K562 (cell line): ENCODE data around the gene UBL3. TPM values are rescaled to one million over a fixed set of nuclear protein-coding genes. Genes with fewer than 3 reads are reported as not detected.

ENCODE experiments used
- ATAC-seq: fragments of 200-7000 bp; cut with Tn5 transposase; 3 replicates; pipeline ENCODE4 v1.9.1; 2020; ENCODE audit warnings: moderate library complexity
- BruUV-seq: library from RNA; stranded (reverse); fragments of 400-500 nt; replicated peaks from 2 replicates; lab custom pipeline; 2021; lab: Mats Ljungman, UMichigan
- CTCF ChIA-PET: fragments of 300-600 bp; formaldehyde crosslinking; extraction: SDS; loops from one replicate; lab custom pipeline; 2021; ENCODE audit warnings: low intra/inter-chr PET ratio; lab: Yijun Ruan, JAX
- POLR2A ChIA-PET: fragments of 300-600, 350-650 bp; sonication (Branson Sonifier 250); formaldehyde crosslinking; extraction: SDS; loops from one replicate; lab custom pipeline; 2021; ENCODE audit warnings: antibody characterized with exemption, inconsistent platforms; lab: Yijun Ruan, JAX
- DNase-seq, 4 experiments: peaks; one replicate each; pipeline versions ENCODE4 v3.0.0 to v3.0.0-alpha.2; 2011 to 2018; ENCODE audit warnings: low spot score in 3 of 4, mixed read lengths in 3 of 4; ENCODE audit errors: extremely low read depth in 1 of 4
- FAIRE-seq: peaks from 2 replicates; lab custom pipeline; 2011; peaks lifted over from hg19 to GRCh38; lab: Jason Lieb, UNC
- H2AFZ ChIP-seq: 2 replicates; pipeline ENCODE4 v1.6.0; 2011; ENCODE audit warnings: low read depth, low read length, control low read depth, inconsistent platforms
- H3K27ac ChIP-seq: fragments of 200-600 bp; 3 replicates; pipeline ENCODE4 v1.8.0; 2011; ENCODE audit warnings: low read depth, mild to moderate bottlenecking, control low read depth, inconsistent platforms, low read length, moderate library complexity, mixed read lengths; ENCODE audit errors: extremely low read depth
- H3K27me3 ChIP-seq, 2 experiments: fragments of 300-600 bp in 1 of 2; 2 replicates in 1 of 2; 3 replicates in 1 of 2; pipeline versions ENCODE4 v1.6.0 to v1.8.0; 2011; ENCODE audit warnings: inconsistent platforms in 2 of 2, low read length in 2 of 2, mild to moderate bottlenecking in 1 of 2, mixed read lengths in 1 of 2, moderate library complexity in 1 of 2; ENCODE audit not compliant: control insufficient read depth in 2 of 2, insufficient read depth in 2 of 2
- H3K36me3 ChIP-seq: fragments of 300-600 bp; 3 replicates; pipeline ENCODE4 v1.8.0; 2011; ENCODE audit warnings: mild to moderate bottlenecking, low read length, inconsistent platforms; ENCODE audit not compliant: control insufficient read depth, insufficient read depth
- H3K4me1 ChIP-seq, 2 experiments: fragments of 200-600 bp in 1 of 2; replicated peaks in 1 of 2; 2 replicates in 1 of 2; 3 replicates in 1 of 2; pipeline versions ENCODE4 v1.5.1 to v1.8.0; 2011; ENCODE audit warnings: inconsistent platforms in 2 of 2, low read length in 2 of 2, mild to moderate bottlenecking in 1 of 2, mixed read lengths in 1 of 2, moderate library complexity in 1 of 2; ENCODE audit not compliant: control insufficient read depth in 2 of 2, insufficient read depth in 2 of 2
- H3K4me2 ChIP-seq: 2 replicates; pipeline ENCODE4 v1.6.1; 2011; ENCODE audit warnings: low read length, control low read depth, inconsistent platforms, mixed read lengths; ENCODE audit not compliant: insufficient read depth
- H3K4me3 ChIP-seq: fragments of 200-600 bp; sonication (generic), shearing (Covaris generic); 2 replicates; pipeline ENCODE4 v1.5.1; 2016; ENCODE audit warnings: control low read depth, inconsistent platforms
- H3K79me2 ChIP-seq: fragments of 200-600 bp; 3 replicates; pipeline ENCODE4 v1.8.0; 2011; ENCODE audit warnings: low read length, inconsistent platforms; ENCODE audit not compliant: control insufficient read depth, insufficient read depth
- H3K9ac ChIP-seq, 2 experiments: 2 replicates each; pipeline versions ENCODE4 v1.6.0 to v1.6.1; 2011; ENCODE audit warnings: low read depth in 2 of 2, low read length in 2 of 2, control low read depth in 1 of 2, inconsistent platforms in 1 of 2, mild to moderate bottlenecking in 1 of 2, mixed read lengths in 1 of 2; ENCODE audit not compliant: insufficient read depth in 1 of 2
- H3K9me1 ChIP-seq: one replicate; pipeline ENCODE4 v1.6.0; 2011; ENCODE audit warnings: inconsistent platforms, mild to moderate bottlenecking, low read length, moderate library complexity; ENCODE audit not compliant: control insufficient read depth, insufficient read depth
- H3K9me3 ChIP-seq: replicated peaks from 2 replicates; pipeline ENCODE4 v1.5.1; 2011; ENCODE audit warnings: low read depth, low read length, inconsistent platforms; ENCODE audit not compliant: control insufficient read depth, insufficient read depth
- H4K20me1 ChIP-seq: replicated peaks from 2 replicates; pipeline ENCODE4 v1.6.1; 2011; ENCODE audit warnings: low read length, inconsistent platforms, mixed read lengths; ENCODE audit not compliant: control insufficient read depth, insufficient read depth
- BCL6 ChIP-seq: fragments of 250-450 bp; sonication (Bioruptor Pico); IDR thresholded peaks from 2 replicates; pipeline ENCODE4 v1.4.0; 2020
- BMI1 ChIP-seq: fragments of 150-350 bp; IDR thresholded peaks from 2 replicates; pipeline ENCODE4 v1.6.1; 2014; ENCODE audit warnings: low read length
- DMBX1 ChIP-seq: fragments of 250-450 bp; sonication (Bioruptor Pico); IDR thresholded peaks from 2 replicates; pipeline ENCODE4 v1.8.0; 2022; ENCODE audit warnings: inconsistent platforms, mild to moderate bottlenecking, moderate library complexity, borderline replicate concordance
- HMG20A ChIP-seq: fragments of 450-650 bp; formaldehyde crosslinking; conservative IDR thresholded peaks from 2 replicates; pipeline ENCODE4 v1.4.0; 2020; ENCODE audit warnings: mild to moderate bottlenecking, mixed read lengths
- KLF16 ChIP-seq: IDR thresholded peaks from 2 replicates; pipeline ENCODE4 v1.6.1; 2016; ENCODE audit warnings: antibody characterized with exemption
- SUPT5H ChIP-seq: fragments of 450-650 bp; IDR thresholded peaks from 2 replicates; pipeline ENCODE4 v1.6.1; 2016
- ZNF280B ChIP-seq: fragments of 250-450 bp; sonication (Bioruptor Pico); IDR thresholded peaks from 2 replicates; pipeline ENCODE4 v1.5.1; 2021; ENCODE audit warnings: mild to moderate bottlenecking
- ZNF655 ChIP-seq: fragments of 250-450 bp; sonication (Bioruptor Pico); IDR thresholded peaks from 2 replicates; pipeline ENCODE4 v1.5.0; 2021
- WGBS: fragments of 100-300 bp; shearing (Covaris generic); methylation state at CpG from one replicate; pipeline ENCODE4 v1.1.6; 2016; ENCODE audit warnings: low coverage, mixed read lengths; ENCODE audit not compliant: insufficient coverage; ENCODE audit errors: missing lambda C conversion rate; 5-methylcytosine and 5-hydroxymethylcytosine counted together
- in situ Hi-C: fragments of 300-500 bp; cut with MboI; formaldehyde crosslinking; loops from 4 replicates; pipeline ENCODE4 v1.15.0; 2018; ENCODE audit warnings: inconsistent platforms, mixed read lengths
- intact Hi-C: fragments of 100-400 bp; cut with micrococcal nuclease; formaldehyde crosslinking; loops from 2 replicates; pipeline ENCODE4 v1.14.2; 2022
- polyA plus RNA-seq, 8 experiments: library from polyadenylated mRNA; depleted of rRNA in 4 of 8; stranded (reverse) in 5 of 8; unstranded in 3 of 8; fragments of >200 nt; fragmentation: Nextera tagmentation in 2 of 8; fragmentation: Illumina TruSeq in 1 of 8; extraction: Ambion mirVana in 2 of 8; extraction: Trizol in 1 of 8; gene quantifications; 2 replicates each; pipeline versions ENCODE4 v1.2.1 to v1.2.3, GENCODE V29; 2011 to 2014; ENCODE audit warnings: inconsistent platforms in 1 of 8, missing spikeins in 1 of 8
- total RNA-seq, 7 experiments: library from RNA; depleted of rRNA in 6 of 7; stranded (reverse); fragments of >200 nt in 6 of 7; fragmentation: Illumina TruSeq in 2 of 7; extraction: Trizol in 2 of 7; gene quantifications; 2 replicates each; pipeline versions ENCODE4 v1.2.1 to v1.2.3, GENCODE V29; 2011 to 2021; ENCODE audit warnings: low replicate concordance in 1 of 7

Gene UBL3
- total and polyA plus RNA-seq, 9 of the 15 experiments (the other 6 are each of a cell fraction or from before 2014, with no cell fraction given): 0.64 to 2.4 (median 1.8) TPM

- Histone ChIP-seq H3K4me1 (no peaks in the 10 kb centered on the region), H3K4me3 (no peak overlapping the region), H3K9me1 (no peaks in the 10 kb centered on the region), H3K27me3 (no peaks in the 10 kb centered on the region), H3K79me2 (no peaks in the 10 kb centered on the region), H3K9ac (no peak overlapping the region), H4K20me1 (no peaks in the 10 kb centered on the region), H2AFZ (no peak overlapping the region), H3K27ac (no peak overlapping the region), H3K36me3 (no peaks in the 10 kb centered on the region), H3K4me2 (no peak overlapping the region), H3K9me3 (no peaks in the 10 kb centered on the region)
- intact Hi-C loops (no loop called here), in situ Hi-C loops (no loop called here)
- WGBS: 0% methylated on average over 2 of the region's 2 CpGs
- no TSS peak for BruUV-seq
- ATAC-seq (no peak), DNase-seq (no peak), FAIRE-seq (no peak)
- CTCF ChIA-PET: no interaction called here
- POLR2A ChIA-PET: interaction anchor here (0.7 kb wide), 1 partner anchor 13 kb away, joined by 3 read pairs; no protein-coding TSS in a partner anchor
- TF ChIP-seq ZNF655 (no peak), KLF16 (no peak), BMI1 (no peak), HMG20A (CRISPR knock-in tag) (no peak), SUPT5H (no peak), ZNF280B (CRISPR knock-in tag) (no peak), DMBX1 (no peak), BCL6 (no peak)
Observed at GRCh38 chr13:29816715-29817114, 33.7 kb downstream of the UBL3 start.
